ENCODE results near the gene FBH1. TPM values are rescaled to one million over a fixed set of nuclear protein-coding genes. Genes with fewer than 3 reads are reported as not detected.

The FBH1 gene
- total RNA-seq, 1 donor from 2014 or later: 54.9 TPM

DNA sequence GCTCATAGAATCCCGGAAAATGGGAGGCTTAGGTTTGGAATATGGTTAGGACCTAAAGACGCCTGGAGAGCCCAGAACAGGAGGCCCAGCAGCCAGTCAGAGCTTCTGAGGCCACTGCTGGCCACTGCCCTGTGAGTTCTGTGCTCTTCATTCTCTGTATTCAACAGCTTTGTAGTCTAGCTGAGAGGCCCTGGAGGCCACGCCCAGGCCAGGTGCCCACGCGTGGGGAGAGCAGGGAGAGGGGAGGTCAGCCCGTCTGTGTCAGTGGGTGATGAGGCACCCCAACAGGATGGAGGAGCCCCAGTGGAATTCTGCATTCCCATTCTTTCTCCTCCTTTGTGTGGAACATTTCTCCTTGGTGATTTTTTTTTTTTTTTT, 58.2 kb downstream of the FBH1 start:
- Histone ChIP-seq H3K36me3 (ENCODE audit: control insufficient read depth, insufficient read depth, low read length) (no peaks in the 10 kb centered on the region), H3K4me3 (ENCODE audit: low read depth, low read length) (no peak overlapping the region), H3K27me3 (ENCODE audit: control insufficient read depth, insufficient read depth, low read length) (no peaks in the 10 kb centered on the region)
- TF ChIP-seq, protein P1, sequence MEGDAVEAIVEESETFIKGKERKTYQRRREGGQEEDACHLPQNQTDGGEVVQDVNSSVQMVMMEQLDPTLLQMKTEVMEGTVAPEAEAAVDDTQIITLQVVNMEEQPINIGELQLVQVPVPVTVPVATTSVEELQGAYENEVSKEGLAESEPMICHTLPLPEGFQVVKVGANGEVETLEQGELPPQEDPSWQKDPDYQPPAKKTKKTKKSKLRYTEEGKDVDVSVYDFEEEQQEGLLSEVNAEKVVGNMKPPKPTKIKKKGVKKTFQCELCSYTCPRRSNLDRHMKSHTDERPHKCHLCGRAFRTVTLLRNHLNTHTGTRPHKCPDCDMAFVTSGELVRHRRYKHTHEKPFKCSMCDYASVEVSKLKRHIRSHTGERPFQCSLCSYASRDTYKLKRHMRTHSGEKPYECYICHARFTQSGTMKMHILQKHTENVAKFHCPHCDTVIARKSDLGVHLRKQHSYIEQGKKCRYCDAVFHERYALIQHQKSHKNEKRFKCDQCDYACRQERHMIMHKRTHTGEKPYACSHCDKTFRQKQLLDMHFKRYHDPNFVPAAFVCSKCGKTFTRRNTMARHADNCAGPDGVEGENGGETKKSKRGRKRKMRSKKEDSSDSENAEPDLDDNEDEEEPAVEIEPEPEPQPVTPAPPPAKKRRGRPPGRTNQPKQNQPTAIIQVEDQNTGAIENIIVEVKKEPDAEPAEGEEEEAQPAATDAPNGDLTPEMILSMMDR (IDR thresholded peaks at IDR 0.05; ENCODE audit: insufficient read depth, low read length, poor library complexity, severe bottlenecking): no peak
- no peak for DNase-seq (ENCODE audit: low read depth)

DNA sequence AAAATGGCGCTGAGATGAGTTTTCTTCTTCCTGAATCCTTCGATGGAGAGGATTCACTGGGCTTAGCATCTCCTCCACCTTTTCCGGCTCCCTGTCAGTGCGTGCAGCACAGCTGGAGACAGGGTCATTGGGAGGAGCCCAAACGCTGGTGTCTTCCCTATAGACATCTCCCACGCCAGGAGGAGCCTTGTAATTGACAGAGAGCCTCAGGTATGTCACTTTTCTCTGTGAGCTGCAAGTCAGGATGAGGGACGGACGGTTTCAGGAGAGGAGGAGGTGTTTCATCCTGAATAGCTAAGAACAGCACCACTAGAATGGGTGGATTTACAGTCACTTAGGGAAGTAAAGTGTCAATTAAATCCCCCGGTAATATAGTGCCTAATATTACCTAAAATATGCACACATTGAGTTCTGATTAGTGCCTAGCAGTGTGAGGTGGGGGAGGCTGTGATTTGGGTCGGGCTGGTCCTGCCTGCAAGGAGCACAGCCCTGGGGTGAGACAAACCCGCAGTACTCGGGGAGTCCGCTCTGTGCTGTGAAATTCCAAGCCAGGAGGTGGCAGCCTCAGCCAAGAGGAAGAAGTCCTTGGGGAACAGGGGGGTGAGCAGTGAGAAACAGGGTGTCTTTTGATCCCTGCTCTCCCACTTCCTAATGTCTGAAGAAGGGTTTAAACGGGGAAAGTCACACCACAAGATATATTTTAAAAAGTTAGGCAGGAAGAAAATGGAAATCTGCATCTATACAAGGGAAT, 59.1 kb downstream of the FBH1 start:
- Histone ChIP-seq H3K4me3 (ENCODE audit: low read depth, low read length) (no peak overlapping the region), H3K36me3 (ENCODE audit: control insufficient read depth, insufficient read depth, low read length) (no peaks in the 10 kb centered on the region), H3K27me3 (ENCODE audit: control insufficient read depth, insufficient read depth, low read length) (no peaks in the 10 kb centered on the region)
- TF ChIP-seq, protein P1 (IDR thresholded peaks at IDR 0.05; ENCODE audit: insufficient read depth, low read length, poor library complexity, severe bottlenecking): peak; percentile 72
- no peak for DNase-seq (ENCODE audit: low read depth)

DNA sequence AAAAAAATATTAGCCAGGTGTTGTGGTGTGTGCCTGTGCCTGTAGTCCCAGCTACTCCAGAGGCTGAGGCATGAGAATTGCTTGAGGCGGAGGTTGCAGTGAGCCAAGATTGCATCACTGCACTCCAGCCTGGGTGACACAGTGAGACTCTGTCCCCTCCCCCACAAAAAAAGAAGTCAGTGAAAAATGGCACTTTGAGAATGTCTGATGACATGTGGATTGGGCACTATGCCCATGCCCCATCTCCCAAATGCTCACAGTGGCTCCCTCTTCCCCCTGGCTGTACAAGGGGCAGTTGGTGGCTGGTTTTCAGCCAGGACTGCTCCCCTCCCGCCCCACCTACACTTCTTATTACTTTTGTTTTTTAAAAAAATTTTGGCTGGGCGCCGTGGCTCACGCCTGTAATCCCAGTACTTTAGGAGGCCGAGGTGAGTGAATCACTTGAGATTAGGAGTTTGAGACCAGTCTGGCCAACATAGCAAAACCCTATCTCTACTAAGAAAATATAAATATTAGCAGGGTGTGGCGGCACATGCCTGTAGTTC, 61.2 kb downstream of the FBH1 start:
- Histone ChIP-seq H3K36me3 (ENCODE audit: control insufficient read depth, insufficient read depth, low read length) (no peaks in the 10 kb centered on the region), H3K27me3 (ENCODE audit: control insufficient read depth, insufficient read depth, low read length) (no peaks in the 10 kb centered on the region), H3K4me3 (ENCODE audit: low read depth, low read length) (no peak overlapping the region)
- TF ChIP-seq, protein P1 (IDR thresholded peaks at IDR 0.05; ENCODE audit: insufficient read depth, low read length, poor library complexity, severe bottlenecking): no peak
- DNase-seq (ENCODE audit: low read depth): no peak

DNA sequence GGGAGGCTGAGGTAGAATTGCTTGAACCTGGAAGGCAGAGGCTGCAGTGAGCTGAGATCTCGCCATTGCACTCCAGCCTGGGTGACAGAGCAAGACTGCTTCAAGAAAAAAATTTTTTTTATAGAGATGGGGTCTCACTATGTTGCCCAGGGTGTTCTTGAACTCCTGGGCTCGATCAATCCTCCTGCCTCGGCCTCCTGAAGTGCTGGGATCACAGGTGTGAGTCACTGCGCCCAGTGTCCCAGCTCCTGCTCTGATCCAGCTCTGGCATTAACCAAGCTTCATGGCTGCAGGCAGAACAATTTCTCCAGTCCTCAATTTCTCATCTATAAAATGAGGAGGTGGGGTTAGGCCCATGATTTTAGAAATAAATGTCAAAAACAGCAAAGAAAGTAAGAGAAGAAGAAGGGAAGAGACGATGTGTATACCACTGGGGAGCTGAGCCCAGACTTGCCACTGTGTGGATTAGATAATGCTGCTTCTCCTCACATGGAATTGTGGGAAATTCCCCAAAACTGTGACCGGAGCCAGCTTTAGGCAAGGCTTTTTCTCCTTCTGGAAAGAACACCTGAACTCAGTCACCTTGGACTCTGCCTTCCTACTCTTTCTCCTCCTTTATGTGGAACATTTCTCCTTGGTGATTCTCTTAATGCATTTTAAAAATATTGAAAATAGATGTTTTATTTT, 61.8 kb downstream of the FBH1 start:
- no peaks in the 10 kb centered on the region for H3K36me3 ChIP-seq (ENCODE audit: control insufficient read depth, insufficient read depth, low read length)
- H3K27me3 ChIP-seq (ENCODE audit: control insufficient read depth, insufficient read depth, low read length): no peaks in the 10 kb centered on the region
- no peak overlapping the region for H3K4me3 ChIP-seq (ENCODE audit: low read depth, low read length)
- TF ChIP-seq, protein P1 (IDR thresholded peaks at IDR 0.05; ENCODE audit: insufficient read depth, low read length, poor library complexity, severe bottlenecking): no peak
- DNase-seq (ENCODE audit: low read depth): no peak

DNA sequence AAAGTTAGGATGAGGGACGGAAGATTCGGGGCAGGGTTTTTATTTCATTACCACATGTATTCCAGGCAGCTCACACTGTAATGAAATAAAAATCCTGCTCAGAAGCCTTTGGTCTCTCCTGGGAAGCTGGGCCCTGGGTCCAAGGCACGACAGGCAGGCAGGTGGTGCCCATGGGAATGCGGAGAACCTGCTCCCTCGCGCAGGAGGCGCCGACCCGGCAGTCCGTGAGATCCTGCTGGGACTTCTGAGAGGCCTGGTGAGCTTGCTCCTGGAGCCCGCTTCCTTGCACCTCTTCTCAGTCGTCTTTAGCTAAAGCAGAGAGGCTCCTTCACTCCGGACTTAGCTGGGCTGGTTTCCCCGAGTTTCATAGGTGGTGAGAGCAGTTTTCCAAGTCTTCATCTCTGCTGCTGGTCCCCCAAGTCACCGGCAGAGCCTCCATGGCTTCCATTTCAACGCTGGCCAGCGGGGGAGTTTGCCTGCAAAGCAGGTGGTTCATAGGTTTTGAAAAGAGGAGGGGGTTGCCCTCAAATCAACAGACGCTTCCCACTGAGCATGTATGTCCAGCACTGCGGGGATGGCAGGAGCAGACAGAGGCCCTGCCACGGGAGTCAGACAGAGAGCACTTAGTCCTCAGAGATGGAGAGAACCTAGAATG, 62.8 kb downstream of the FBH1 start:
- DNase-seq (ENCODE audit: low read depth): no peak
- Histone ChIP-seq H3K4me3 (ENCODE audit: low read depth, low read length) (no peak overlapping the region), H3K36me3 (ENCODE audit: control insufficient read depth, insufficient read depth, low read length) (no peaks in the 10 kb centered on the region), H3K27me3 (ENCODE audit: control insufficient read depth, insufficient read depth, low read length) (no peaks in the 10 kb centered on the region)
- TF ChIP-seq, protein P1 (IDR thresholded peaks at IDR 0.05; ENCODE audit: insufficient read depth, low read length, poor library complexity, severe bottlenecking): no peak

Measured in kidney epithelial cell (primary cell).